Fibroblast of lung (primary cell): ENCODE data around the gene SMC1B. TPM values are rescaled to one million over a fixed set of nuclear protein-coding genes. Genes with fewer than 3 reads are reported as not detected.
A peak's percentile ranks its signal among the peaks of the same experiment; 100 is the strongest.

Source experiments
- DNase-seq, 2 donors: peaks; one replicate each; pipeline versions ENCODE4 v3.0.0 to v3.0.0-alpha.2; 2010; ENCODE audit warnings: low read depth in 2 of 2
- H2AFZ ChIP-seq: 2 replicates; pipeline ENCODE4 v1.5.1; 2012; ENCODE audit warnings: low read length, control low read depth, inconsistent platforms
- H3K27ac ChIP-seq: 2 replicates; pipeline ENCODE4 v1.5.1; 2011; ENCODE audit warnings: low read length, control low read depth; ENCODE audit not compliant: insufficient read depth
- H3K27me3 ChIP-seq: 2 replicates; pipeline ENCODE4 v1.5.1; 2011; ENCODE audit warnings: mild to moderate bottlenecking, low read length; ENCODE audit not compliant: control insufficient read depth, insufficient read depth
- H3K36me3 ChIP-seq: 2 replicates; pipeline ENCODE4 v1.5.1; 2011; ENCODE audit warnings: low read length; ENCODE audit not compliant: control insufficient read depth, insufficient read depth
- H3K4me1 ChIP-seq: 2 replicates; pipeline ENCODE4 v1.5.1; 2011; ENCODE audit warnings: low read length; ENCODE audit not compliant: control insufficient read depth, insufficient read depth; ENCODE audit errors: extremely low read depth
- H3K4me2 ChIP-seq: 2 replicates; pipeline ENCODE4 v1.5.1; 2011; ENCODE audit warnings: low read length, control low read depth; ENCODE audit not compliant: insufficient read depth; ENCODE audit errors: extremely low read depth
- H3K4me3 ChIP-seq, 4 experiments: fragments of 200-600 bp in 1 of 4; sonication (generic) in 1 of 4; replicated peaks in 1 of 4; 2 replicates each; pipeline ENCODE4 v1.5.1; 2011 to 2016; ENCODE audit warnings: low read length in 4 of 4, low read depth in 3 of 4, mild to moderate bottlenecking in 3 of 4, control low read depth in 2 of 4, inconsistent platforms in 1 of 4, mixed read lengths in 1 of 4; ENCODE audit not compliant: insufficient read depth in 1 of 4; ENCODE audit errors: control extremely low read depth in 1 of 4
- H3K79me2 ChIP-seq: 2 replicates; pipeline ENCODE4 v1.5.1; 2012; ENCODE audit warnings: mild to moderate bottlenecking, low read length, inconsistent platforms; ENCODE audit not compliant: control insufficient read depth, insufficient read depth
- H3K9ac ChIP-seq: 2 replicates; pipeline ENCODE4 v1.5.1; 2011; ENCODE audit warnings: mild to moderate bottlenecking, low read length, control low read depth; ENCODE audit not compliant: insufficient read depth
- H3K9me3 ChIP-seq: 2 replicates; pipeline ENCODE4 v1.5.1; 2012; ENCODE audit warnings: low read depth, low read length; ENCODE audit not compliant: control insufficient read depth, insufficient read depth
- H4K20me1 ChIP-seq: 2 replicates; pipeline ENCODE4 v1.5.1; 2011; ENCODE audit warnings: low read length; ENCODE audit not compliant: control insufficient read depth, insufficient read depth; ENCODE audit errors: extremely low read depth
- EZH2 ChIP-seq: IDR thresholded peaks from 2 replicates; pipeline ENCODE4 v1.5.1; 2012; ENCODE audit warnings: low read length, control low read depth, mild to moderate bottlenecking; ENCODE audit errors: missing control alignments
- polyA plus RNA-seq, 2 donors: library from polyadenylated mRNA; depleted of rRNA in 1 of 2; stranded (reverse) in 1 of 2; unstranded in 1 of 2; fragments of >200 nt; gene quantifications; 2 replicates each; pipeline ENCODE4 v1.2.1, GENCODE V29; 2011 to 2012; ENCODE audit warnings: missing spikeins in 1 of 2
- total RNA-seq: library from RNA; depleted of rRNA; stranded (reverse); fragments of >200 nt; gene quantifications from 2 replicates; pipeline ENCODE4 v1.2.1, GENCODE V29; 2014
- TF ChIP-seq, protein P1 (sequence below), 2 donors: IDR thresholded peaks in 1 of 2; conservative IDR thresholded peaks in 1 of 2; 1 replicate in 1 of 2; 2 replicates in 1 of 2; pipeline ENCODE4 v1.5.1; 2011 to 2012; ENCODE audit warnings: low read length in 2 of 2, control low read depth in 1 of 2, inconsistent platforms in 1 of 2, low read depth in 1 of 2, mild to moderate bottlenecking in 1 of 2

Gene SMC1B
- total and polyA plus RNA-seq, 2 donors (not counting 1 experiment from before 2014, with no cell fraction given): not detected

- Histone ChIP-seq H4K20me1 (no peaks in the 10 kb centered on the region), H3K9ac (no peak overlapping the region), H3K27me3 (no peaks in the 10 kb centered on the region), H3K4me1 (no peaks in the 10 kb centered on the region), H3K4me3 (no peak overlapping the region), H3K4me2 (no peak overlapping the region), H3K27ac (no peak overlapping the region), H3K9me3 (no peaks in the 10 kb centered on the region), H2AFZ (no peak overlapping the region), H3K36me3 (no peaks in the 10 kb centered on the region), H3K79me2 (no peaks in the 10 kb centered on the region)
- DNase-seq: no peak
- TF ChIP-seq, protein P1, sequence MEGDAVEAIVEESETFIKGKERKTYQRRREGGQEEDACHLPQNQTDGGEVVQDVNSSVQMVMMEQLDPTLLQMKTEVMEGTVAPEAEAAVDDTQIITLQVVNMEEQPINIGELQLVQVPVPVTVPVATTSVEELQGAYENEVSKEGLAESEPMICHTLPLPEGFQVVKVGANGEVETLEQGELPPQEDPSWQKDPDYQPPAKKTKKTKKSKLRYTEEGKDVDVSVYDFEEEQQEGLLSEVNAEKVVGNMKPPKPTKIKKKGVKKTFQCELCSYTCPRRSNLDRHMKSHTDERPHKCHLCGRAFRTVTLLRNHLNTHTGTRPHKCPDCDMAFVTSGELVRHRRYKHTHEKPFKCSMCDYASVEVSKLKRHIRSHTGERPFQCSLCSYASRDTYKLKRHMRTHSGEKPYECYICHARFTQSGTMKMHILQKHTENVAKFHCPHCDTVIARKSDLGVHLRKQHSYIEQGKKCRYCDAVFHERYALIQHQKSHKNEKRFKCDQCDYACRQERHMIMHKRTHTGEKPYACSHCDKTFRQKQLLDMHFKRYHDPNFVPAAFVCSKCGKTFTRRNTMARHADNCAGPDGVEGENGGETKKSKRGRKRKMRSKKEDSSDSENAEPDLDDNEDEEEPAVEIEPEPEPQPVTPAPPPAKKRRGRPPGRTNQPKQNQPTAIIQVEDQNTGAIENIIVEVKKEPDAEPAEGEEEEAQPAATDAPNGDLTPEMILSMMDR (conservative IDR thresholded peaks at IDR 0.05 in 1 of 2, IDR thresholded peaks at IDR 0.05 in 1 of 2; ENCODE audit: low read depth in 1 of 2, low read length in 2 of 2): no peak
- no peak for TF ChIP-seq EZH2
Measured at GRCh38 chr22:45359627-45360026, 53.8 kb downstream of the SMC1B start.

GRCh38 chr22:45358127-45358526 lies 55.3 kb downstream of the SMC1B start:
- Histone ChIP-seq H3K27me3 (no peaks in the 10 kb centered on the region), H3K9me3 (no peaks in the 10 kb centered on the region), H2AFZ (no peak overlapping the region), H3K4me3 (no peak overlapping the region), H3K4me1 (no peaks in the 10 kb centered on the region), H3K4me2 (no peak overlapping the region), H3K9ac (no peak overlapping the region), H3K27ac (no peak overlapping the region), H4K20me1 (no peaks in the 10 kb centered on the region), H3K79me2 (no peaks in the 10 kb centered on the region), H3K36me3 (no peaks in the 10 kb centered on the region)
- peak in 1 of 2 donors; percentile 50 for DNase-seq
- no peak for TF ChIP-seq EZH2
- TF ChIP-seq, protein P1 (conservative IDR thresholded peaks at IDR 0.05 in 1 of 2, IDR thresholded peaks at IDR 0.05 in 1 of 2; ENCODE audit: low read depth in 1 of 2, low read length in 2 of 2): no peak

- no peaks in the 10 kb centered on the region for H3K79me2 ChIP-seq
- no peak overlapping the region for H3K27ac ChIP-seq
- TF ChIP-seq, protein P1 (conservative IDR thresholded peaks at IDR 0.05 in 1 of 2, IDR thresholded peaks at IDR 0.05 in 1 of 2; ENCODE audit: low read depth in 1 of 2, low read length in 2 of 2): no peak
- no peak for TF ChIP-seq EZH2
- no peaks in the 10 kb centered on the region for H3K9me3 ChIP-seq
- no peaks in the 10 kb centered on the region for H3K27me3 ChIP-seq
- H3K9ac ChIP-seq: no peak overlapping the region
- H2AFZ ChIP-seq: no peak overlapping the region
- no peak overlapping the region for H3K4me3 ChIP-seq
- no peak for DNase-seq
- H4K20me1 ChIP-seq: no peaks in the 10 kb centered on the region
- H3K36me3 ChIP-seq: no peaks in the 10 kb centered on the region
- no peak overlapping the region for H3K4me2 ChIP-seq
- no peaks in the 10 kb centered on the region for H3K4me1 ChIP-seq
Measured at GRCh38 chr22:45357490-45357889, 55.9 kb downstream of the SMC1B start.
